ENCODE measurements around the gene SNX15.

The SNX15 gene

GRCh38 chr11:65058012-65058411, 30.8 kb downstream of the SNX15 start:
- Histone ChIP-seq H3K9me3 (no peaks in the 10 kb centered on the region), H3K27me3 (no peaks in the 10 kb centered on the region), H3K27ac (no peak overlapping the region), H3K4me1 (ENCODE audit: control insufficient read depth in 1 of 2, insufficient read depth in 1 of 2, low read depth in 1 of 2, low read length in 1 of 2) (peaks cover 0 to 10% of the 10 kb centered on the region in 2 experiments), H3K4me3 (ENCODE audit: low read depth in 1 of 2, low read length in 1 of 2) (no peak overlapping the region), H3K36me3 (no peaks in the 10 kb centered on the region)
- no peak for TF ChIP-seq CTCF (IDR thresholded peaks at IDR 0.05)

GRCh38 chr11:65058419-65059054, 31.3 kb downstream of the SNX15 start, which contains the start of gene NAALADL1:
TSS of gene NAALADL1 (minus strand) at chr11:65058553. CDS start at chr11:65058521, 32 bp downstream.
- Histone ChIP-seq H3K36me3 (no peaks in the 10 kb centered on the region), H3K9me3 (no peaks in the 10 kb centered on the region), H3K4me3 (ENCODE audit: low read depth in 1 of 2, low read length in 1 of 2) (no peak within 1 kb of the TSS), H3K4me1 (ENCODE audit: control insufficient read depth in 1 of 2, insufficient read depth in 1 of 2, low read depth in 1 of 2, low read length in 1 of 2) (peaks cover 0 to 9% of the 10 kb centered on the region in 2 experiments), H3K27me3 (no peaks in the 10 kb centered on the region), H3K27ac (no peak within 1 kb of the TSS)
- no peak for TF ChIP-seq CTCF (IDR thresholded peaks at IDR 0.05)

GRCh38 chr11:65059523-65059922, 32.3 kb downstream of the SNX15 start:
- H3K4me3 ChIP-seq (ENCODE audit: low read depth in 1 of 2, low read length in 1 of 2): no peak overlapping the region

GRCh38 chr11:65059959-65060824, 33.0 kb downstream of the SNX15 start:
- no peaks in the 10 kb centered on the region for H3K27me3 ChIP-seq
- H3K4me3 ChIP-seq (ENCODE audit: low read depth in 1 of 2, low read length in 1 of 2): no peak overlapping the region
- no peaks in the 10 kb centered on the region for H3K9me3 ChIP-seq
- no peak overlapping the region for H3K27ac ChIP-seq
- H3K36me3 ChIP-seq: no peaks in the 10 kb centered on the region
- TF ChIP-seq CTCF (IDR thresholded peaks at IDR 0.05): no peak
- no peaks in the 10 kb centered on the region for H3K4me1 ChIP-seq (ENCODE audit: control insufficient read depth in 1 of 2, insufficient read depth in 1 of 2, low read depth in 1 of 2, low read length in 1 of 2)

More at GRCh38 chr11:65059523-65059922, 32.3 kb downstream of the SNX15 start:
- no peak for TF ChIP-seq CTCF (IDR thresholded peaks at IDR 0.05)
- no peak overlapping the region for H3K27ac ChIP-seq
- H3K4me1 ChIP-seq (ENCODE audit: control insufficient read depth in 1 of 2, insufficient read depth in 1 of 2, low read depth in 1 of 2, low read length in 1 of 2): no peaks in the 10 kb centered on the region
- H3K36me3 ChIP-seq: no peaks in the 10 kb centered on the region
- no peaks in the 10 kb centered on the region for H3K9me3 ChIP-seq
- H3K27me3 ChIP-seq: no peaks in the 10 kb centered on the region

GRCh38 chr11:65060913-65061408, 33.7 kb downstream of the SNX15 start:
- no peak overlapping the region for H3K27ac ChIP-seq
- TF ChIP-seq CTCF (IDR thresholded peaks at IDR 0.05): no peak

More at GRCh38 chr11:65060913-65061408, 33.7 kb downstream of the SNX15 start:
- no peaks in the 10 kb centered on the region for H3K27me3 ChIP-seq
- H3K4me3 ChIP-seq (ENCODE audit: low read depth in 1 of 2, low read length in 1 of 2): no peak overlapping the region
- no peaks in the 10 kb centered on the region for H3K9me3 ChIP-seq
- no peaks in the 10 kb centered on the region for H3K36me3 ChIP-seq
- H3K4me1 ChIP-seq (ENCODE audit: control insufficient read depth in 1 of 2, insufficient read depth in 1 of 2, low read depth in 1 of 2, low read length in 1 of 2): no peaks in the 10 kb centered on the region

Measured in neutrophil (primary cell).